ENCODE measurements around the gene EFR3B. TPM values are rescaled to one million over a fixed set of nuclear protein-coding genes. Genes with fewer than 3 reads are reported as not detected.

EFR3B gene
- polyA plus RNA-seq, 3 donors, result not detected

- H3K9me3 Mint-ChIP-seq, result no peaks in the 10 kb centered on the region
- Histone ChIP-seq H4K20me1 (ENCODE audit: insufficient read depth, low read length) (no peaks in the 10 kb centered on the region), H3K79me2 (ENCODE audit: insufficient read depth, low read length) (no peaks in the 10 kb centered on the region), H3K9ac (ENCODE audit: insufficient read depth, low read length, poor library complexity, severe bottlenecking) (no peak overlapping the region), H3K27ac (ENCODE audit: low read depth in 1 of 2, low read length in 2 of 2) (no peak overlapping the region), H3K36me3 (replicated peaks in 1 of 2; ENCODE audit: control insufficient read depth in 1 of 2, insufficient read depth in 2 of 2, low read length in 2 of 2) (no peaks in the 10 kb centered on the region), H2AFZ (ENCODE audit: insufficient read depth, low read depth, low read length, poor library complexity, severe bottlenecking) (no peak overlapping the region), H3K4me3 (replicated peaks in 1 of 3; ENCODE audit: low read depth in 2 of 3, low read length in 3 of 3) (no peak overlapping the region), H3K9me3 (replicated peaks in 1 of 2; ENCODE audit: control insufficient read depth in 1 of 2, insufficient read depth in 1 of 2, low read length in 2 of 2) (no peaks in the 10 kb centered on the region), H3K27me3 (ENCODE audit: control insufficient read depth in 2 of 2, insufficient read depth in 2 of 2, low read length in 2 of 2) (no peaks in the 10 kb centered on the region), H3K4me2 (replicated peaks; ENCODE audit: extremely low read depth, low read length, poor library complexity, severe bottlenecking) (no peak overlapping the region), H3K4me1 (ENCODE audit: control insufficient read depth in 1 of 2, insufficient read depth in 2 of 2, low read length in 2 of 2) (no peaks in the 10 kb centered on the region)
- DNase-seq, result no peak
- TF ChIP-seq CTCF (IDR thresholded peaks at IDR 0.05), result no peak
- intact Hi-C loops (cut with micrococcal nuclease), result no loop called here
- H3K27ac Mint-ChIP-seq, result no peak overlapping the region
- peaks cover 0 to 8% (median 5%) of the 10 kb centered on the region in 3 donors for H3K27me3 Mint-ChIP-seq (ENCODE audit: low read depth in 3 of 3)
- no peak overlapping the region for H3K4me3 Mint-ChIP-seq
- 100% methylated on average over 1 of the region's 2 CpGs for WGBS (ENCODE audit: insufficient coverage)
- no peaks in the 10 kb centered on the region for H3K36me3 Mint-ChIP-seq
- H3K4me1 Mint-ChIP-seq, result no peaks in the 10 kb centered on the region
Observed at GRCh38 chr2:25021791-25022362, 20.0 kb upstream of the EFR3B start.

DNA sequence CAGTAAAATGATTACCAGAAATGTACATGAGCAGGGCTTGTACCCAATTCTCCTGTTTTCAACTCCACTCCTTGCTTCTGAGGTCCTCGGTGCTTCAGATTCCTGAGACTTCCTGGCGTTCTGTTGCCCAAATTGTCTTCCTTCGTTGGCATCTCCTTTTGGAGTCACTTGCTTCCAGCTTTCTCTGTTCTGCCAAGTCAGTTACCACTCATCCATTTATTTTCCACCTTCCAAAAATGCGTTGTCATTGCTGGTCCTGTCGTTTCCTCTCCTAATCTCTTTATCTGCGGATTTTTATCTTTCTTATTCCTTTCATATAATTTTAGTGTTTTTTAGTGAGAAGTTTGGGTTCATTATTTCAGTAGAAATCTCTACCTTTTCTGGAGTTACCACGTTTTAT, 18.5 kb upstream of the EFR3B start:
- no peaks in the 10 kb centered on the region for H3K4me1 ChIP-seq (ENCODE audit: control insufficient read depth in 1 of 2, insufficient read depth in 2 of 2, low read length in 2 of 2)
- Mint-ChIP-seq H3K27me3 (ENCODE audit: low read depth in 3 of 3) (peaks cover 0 to 7% (median 5%) of the 10 kb centered on the region in 3 donors), H3K9me3 (no peaks in the 10 kb centered on the region), H3K36me3 (no peaks in the 10 kb centered on the region), H3K4me1 (no peaks in the 10 kb centered on the region), H3K4me3 (no peak overlapping the region), H3K27ac (no peak overlapping the region)
- DNase-seq, result no peak
- WGBS (ENCODE audit: insufficient coverage), result 89% methylated on average over 3 of the region's 7 CpGs
- no peaks in the 10 kb centered on the region for H3K9me3 ChIP-seq (replicated peaks in 1 of 2; ENCODE audit: control insufficient read depth in 1 of 2, insufficient read depth in 1 of 2, low read length in 2 of 2)
- H3K9ac ChIP-seq (ENCODE audit: insufficient read depth, low read length, poor library complexity, severe bottlenecking), result no peak overlapping the region
- intact Hi-C loops (cut with micrococcal nuclease), result no loop called here
- no peaks in the 10 kb centered on the region for H3K36me3 ChIP-seq (replicated peaks in 1 of 2; ENCODE audit: control insufficient read depth in 1 of 2, insufficient read depth in 2 of 2, low read length in 2 of 2)
- no peaks in the 10 kb centered on the region for H4K20me1 ChIP-seq (ENCODE audit: insufficient read depth, low read length)
- H3K4me2 ChIP-seq (replicated peaks; ENCODE audit: extremely low read depth, low read length, poor library complexity, severe bottlenecking), result no peak overlapping the region
- no peak overlapping the region for H2AFZ ChIP-seq (ENCODE audit: insufficient read depth, low read depth, low read length, poor library complexity, severe bottlenecking)
- no peak overlapping the region for H3K4me3 ChIP-seq (replicated peaks in 1 of 3; ENCODE audit: low read depth in 2 of 3, low read length in 3 of 3)
- TF ChIP-seq CTCF (IDR thresholded peaks at IDR 0.05), result no peak
- no peaks in the 10 kb centered on the region for H3K27me3 ChIP-seq (ENCODE audit: control insufficient read depth in 2 of 2, insufficient read depth in 2 of 2, low read length in 2 of 2)
- no peak overlapping the region for H3K27ac ChIP-seq (ENCODE audit: low read depth in 1 of 2, low read length in 2 of 2)
- no peaks in the 10 kb centered on the region for H3K79me2 ChIP-seq (ENCODE audit: insufficient read depth, low read length)
